OCI-LY7 (cell line): ENCODE data around the gene PRR16. TPM values are rescaled to one million over a fixed set of nuclear protein-coding genes. Genes with fewer than 3 reads are reported as not detected.

Experiments
- BruUV-seq: library from RNA; stranded (reverse); fragments of 400-500 nt; replicated peaks from 2 replicates; lab custom pipeline; 2021; lab: Mats Ljungman, UMichigan
- CTCF ChIA-PET: fragments of 300-600 bp; sonication (Branson Sonifier 250); formaldehyde crosslinking; loops from one replicate; lab custom pipeline; 2022; ENCODE audit warnings: antibody characterized with exemption; ENCODE audit not compliant: unreplicated experiment; lab: Charles Lee
- POLR2A ChIA-PET: fragments of 300-600 bp; sonication (Branson Sonifier 250); formaldehyde crosslinking; loops from one replicate; lab custom pipeline; 2022; ENCODE audit warnings: antibody characterized with exemption; lab: Charles Lee
- DNase-seq: peaks from one replicate; pipeline ENCODE4 v3.0.0-alpha.2; 2015; ENCODE audit warnings: low spot score
- H2AFZ ChIP-seq: fragments of 200-600 bp; sonication (generic), shearing (Covaris generic); 2 replicates; pipeline ENCODE4 v1.6.1; 2014; ENCODE audit warnings: mild to moderate bottlenecking, antibody characterized with exemption, low read length, moderate library complexity
- H3K27ac ChIP-seq: fragments of 200-600 bp; sonication (generic); 2 replicates; pipeline ENCODE4 v1.5.1; 2014; ENCODE audit warnings: mixed run types, low read depth, mild to moderate bottlenecking, moderate library complexity, low read length, inconsistent platforms; ENCODE audit not compliant: poor library complexity, severe bottlenecking
- H3K36me3 ChIP-seq: fragments of 200-600 bp; sonication (generic); 2 replicates; pipeline ENCODE4 v1.6.1; 2014; ENCODE audit warnings: mild to moderate bottlenecking, antibody characterized with exemption, low read length, moderate library complexity, mixed read lengths; ENCODE audit not compliant: insufficient read depth
- H3K4me1 ChIP-seq: fragments of 200-600 bp; sonication (generic); 2 replicates; pipeline ENCODE4 v1.5.1; 2014; ENCODE audit warnings: mild to moderate bottlenecking, low read length; ENCODE audit not compliant: insufficient read depth, poor library complexity, severe bottlenecking
- H3K4me2 ChIP-seq: fragments of 200-600 bp; sonication (generic); 2 replicates; pipeline ENCODE4 v1.6.1; 2014; ENCODE audit warnings: mild to moderate bottlenecking, low read length
- H3K4me3 ChIP-seq: fragments of 200-600 bp; sonication (generic); 2 replicates; pipeline ENCODE4 v1.5.1; 2014; ENCODE audit warnings: mild to moderate bottlenecking, low read depth, low read length; ENCODE audit not compliant: poor library complexity, severe bottlenecking
- H3K79me2 ChIP-seq: fragments of 200-600 bp; sonication (generic); 2 replicates; pipeline ENCODE4 v1.6.1; 2016; ENCODE audit warnings: low read depth, mild to moderate bottlenecking, low read length, moderate library complexity, mixed read lengths; ENCODE audit not compliant: insufficient read depth
- H3K9me2 ChIP-seq: fragments of 200-600 bp; sonication (generic); 2 replicates; pipeline ENCODE4 v1.6.1; 2016; ENCODE audit warnings: mild to moderate bottlenecking, low read length, mixed read lengths; ENCODE audit not compliant: insufficient read depth
- H3K9me3 ChIP-seq: fragments of 200-600 bp; sonication (generic); 2 replicates; pipeline ENCODE4 v1.6.1; 2014; ENCODE audit warnings: mild to moderate bottlenecking, mixed run types, low read length, mixed read lengths
- H4K20me1 ChIP-seq: fragments of 200-600 bp; sonication (generic); 2 replicates; pipeline ENCODE4 v1.6.1; 2014; ENCODE audit warnings: mild to moderate bottlenecking, antibody characterized with exemption, low read length, moderate library complexity, mixed read lengths; ENCODE audit not compliant: insufficient read depth
- CTCF ChIP-seq: fragments of 200-600 bp; sonication (generic); conservative IDR thresholded peaks from 2 replicates; pipeline ENCODE4 v1.5.1; 2014; ENCODE audit warnings: mild to moderate bottlenecking, antibody characterized with exemption, low read length, moderate library complexity, mixed read lengths
- EZH2phosphoT487 ChIP-seq: fragments of 200-600 bp; sonication (generic); IDR thresholded peaks from 2 replicates; pipeline ENCODE4 v1.6.1; 2018; ENCODE audit warnings: low read depth, borderline replicate concordance, mild to moderate bottlenecking, mixed run types, antibody characterized with exemption, low read length, moderate library complexity, mixed read lengths
- intact Hi-C: fragments of 100-400 bp; cut with micrococcal nuclease; formaldehyde crosslinking; loops from one replicate; pipeline ENCODE4 v1.10.0; 2022; ENCODE audit not compliant: unreplicated experiment
- small RNA-seq: library from RNA; depleted of rRNA; stranded (forward); fragments of <200 nt; gene quantifications from one replicate; pipeline ENCODE3, GENCODE V24; 2014
- total RNA-seq, 2 experiments: library from RNA; depleted of rRNA in 1 of 2; stranded (reverse); fragments of >200 nt in 1 of 2; shearing (Covaris generic) in 1 of 2; gene quantifications; 2 replicates each; pipeline ENCODE4 v1.2.3, GENCODE V29; 2014 to 2022

The PRR16 gene
- total RNA-seq, 2 experiments from 2014 or later, result not detected

GRCh38 chr5:120734033-120734432 is 269.9 kb downstream of the PRR16 start:
- H2AFZ ChIP-seq, result no peak overlapping the region
- no TSS peak for BruUV-seq
- POLR2A ChIA-PET, result no interaction called here

GRCh38 chr5:120735076-120735475 is 271.0 kb downstream of the PRR16 start:
- no peaks in the 10 kb centered on the region for H3K79me2 ChIP-seq
- no peaks in the 10 kb centered on the region for H3K9me3 ChIP-seq
- ChIA-PET CTCF (no interaction called here), POLR2A (no interaction called here)
- no peaks in the 10 kb centered on the region for H4K20me1 ChIP-seq
- intact Hi-C loops, result no loop called here
- H2AFZ ChIP-seq, result no peak overlapping the region
- DNase-seq, result no peak
- H3K4me3 ChIP-seq, result no peak overlapping the region
- no peak overlapping the region for H3K27ac ChIP-seq
- TF ChIP-seq EZH2phosphoT487, result no peak
- TF ChIP-seq CTCF, result no peak
- no peak overlapping the region for H3K4me2 ChIP-seq
- BruUV-seq, result no TSS peak
- no peaks in the 10 kb centered on the region for H3K36me3 ChIP-seq
- no peaks in the 10 kb centered on the region for H3K9me2 ChIP-seq
- no peaks in the 10 kb centered on the region for H3K4me1 ChIP-seq

More at GRCh38 chr5:120734033-120734432, 269.9 kb downstream of the PRR16 start:
- CTCF ChIA-PET, result no interaction called here
- no peaks in the 10 kb centered on the region for H3K79me2 ChIP-seq
- H3K4me2 ChIP-seq, result no peak overlapping the region
- no peak overlapping the region for H3K4me3 ChIP-seq
- no peaks in the 10 kb centered on the region for H3K36me3 ChIP-seq
- no peaks in the 10 kb centered on the region for H3K9me2 ChIP-seq
- H4K20me1 ChIP-seq, result no peaks in the 10 kb centered on the region
- H3K9me3 ChIP-seq, result no peaks in the 10 kb centered on the region
- intact Hi-C loops, result no loop called here
- no peak overlapping the region for H3K27ac ChIP-seq
- TF ChIP-seq CTCF (no peak), EZH2phosphoT487 (no peak)
- no peaks in the 10 kb centered on the region for H3K4me1 ChIP-seq
- DNase-seq, result no peak

Small RNA genes within 50 kb of the gene (small RNA-seq; reads per million reads assigned to genes)
- gene PRELID3BP8 (not detected), gene RNU4-69P (0.21 reads per million)
